Measurements from ENCODE around the gene STEAP3.

Gene STEAP3

GRCh38 chr2:119248311-119248710 is 24.7 kb downstream of the STEAP3 start:
- no peak for DNase-seq (ENCODE audit: low read depth)

GRCh38 chr2:119248751-119249150 is 25.1 kb downstream of the STEAP3 start:
- no peak for DNase-seq (ENCODE audit: low read depth)

GRCh38 chr2:119249311-119249710 is 25.7 kb downstream of the STEAP3 start:
- DNase-seq (ENCODE audit: low read depth) = no peak

- DNase-seq (ENCODE audit: low read depth) = no peak
Measured at GRCh38 chr2:119249855-119250717, 26.5 kb downstream of the STEAP3 start.

GRCh38 chr2:119250718-119251290 is 27.2 kb downstream of the STEAP3 start:
- no peak for DNase-seq (ENCODE audit: low read depth)

GRCh38 chr2:119251652-119252051 is 28.0 kb downstream of the STEAP3 start:
- no peak for DNase-seq (ENCODE audit: low read depth)

- DNase-seq (ENCODE audit: low read depth) = no peak
Measured at GRCh38 chr2:119252186-119253113, 28.8 kb downstream of the STEAP3 start.

GRCh38 chr2:119253114-119253702 is 29.6 kb downstream of the STEAP3 start:
- no peak for DNase-seq (ENCODE audit: low read depth)

GRCh38 chr2:119253760-119254600 is 30.3 kb downstream of the STEAP3 start:
- no peak for DNase-seq (ENCODE audit: low read depth)

- DNase-seq (ENCODE audit: low read depth) = no peak
Measured at GRCh38 chr2:119254601-119255080, 31.0 kb downstream of the STEAP3 start.

- DNase-seq (ENCODE audit: low read depth) = no peak
Measured at GRCh38 chr2:119255760-119256581, 32.3 kb downstream of the STEAP3 start.

- DNase-seq (ENCODE audit: low read depth) = no peak
Measured at GRCh38 chr2:119256582-119256921, 32.9 kb downstream of the STEAP3 start.

GRCh38 chr2:119257198-119257597 is 33.6 kb downstream of the STEAP3 start:
- DNase-seq (ENCODE audit: low read depth) = no peak

- DNase-seq (ENCODE audit: low read depth) = no peak
Measured at GRCh38 chr2:119259296-119259860, 35.7 kb downstream of the STEAP3 start.

GRCh38 chr2:119260646-119261492 is 37.2 kb downstream of the STEAP3 start:
- DNase-seq (ENCODE audit: low read depth) = no peak

- DNase-seq (ENCODE audit: low read depth) = no peak
Measured at GRCh38 chr2:119261493-119262225, 38.0 kb downstream of the STEAP3 start.

- DNase-seq (ENCODE audit: low read depth) = no peak
Measured at GRCh38 chr2:119263025-119263424, 39.4 kb downstream of the STEAP3 start.

GRCh38 chr2:119263656-119264055 is 40.0 kb downstream of the STEAP3 start:
- DNase-seq (ENCODE audit: low read depth) = no peak

Measured in stimulated activated CD4-positive, alpha-beta T cell treated with anti-CD3 and anti-CD28 coated beads, Interleukin-2, amount 100 ng/mL, for 4 hours (primary cell).